ENCODE results near the gene DNM3.

DNM3 gene

GRCh38 chr1:172443666-172444453, 602.6 kb downstream of the DNM3 start, which contains the start of gene PIGC:
PIGC (minus strand) TSS chr1:172444069; CDS start chr1:172442622, 1,447 bp downstream.
- Mint-ChIP-seq H3K9me3 (no peaks in the 10 kb centered on the region), H3K36me3 (ENCODE audit: low read depth) (peaks cover 31% of the 10 kb centered on the region), H3K27ac (peak within 1 kb of the TSS; percentile 82 to 85 (median 83)), H3K4me1 (peaks cover 31% of the 10 kb centered on the region), H3K27me3 (ENCODE audit: low read depth) (no peaks in the 10 kb centered on the region), H3K4me3 (peak within 1 kb of the TSS; percentile 90 to 97 (median 94))
- TF ChIP-seq CTCF (IDR thresholded peaks at IDR 0.05; ENCODE audit: unreplicated experiment in 3 of 3), result peak; percentile 80 to 86 (median 84)

GRCh38 chr1:172446547-172446946, 605.2 kb downstream of the DNM3 start:
- peaks cover 44% of the 10 kb centered on the region for H3K4me1 Mint-ChIP-seq
- no peak overlapping the region for H3K4me3 Mint-ChIP-seq
- H3K9me3 Mint-ChIP-seq, result no peaks in the 10 kb centered on the region
- H3K27ac Mint-ChIP-seq, result no peak overlapping the region
- no peaks in the 10 kb centered on the region for H3K27me3 Mint-ChIP-seq (ENCODE audit: low read depth)
- H3K36me3 Mint-ChIP-seq (ENCODE audit: low read depth), result peaks cover 11% of the 10 kb centered on the region
- TF ChIP-seq CTCF (IDR thresholded peaks at IDR 0.05; ENCODE audit: unreplicated experiment in 3 of 3), result no peak

- H3K27me3 Mint-ChIP-seq (ENCODE audit: low read depth), result no peaks in the 10 kb centered on the region
- peaks cover 39% of the 10 kb centered on the region for H3K4me1 Mint-ChIP-seq
- no peak overlapping the region for H3K27ac Mint-ChIP-seq
- no peaks in the 10 kb centered on the region for H3K9me3 Mint-ChIP-seq
- no peak overlapping the region for H3K4me3 Mint-ChIP-seq
- no peak for TF ChIP-seq CTCF (IDR thresholded peaks at IDR 0.05; ENCODE audit: unreplicated experiment in 3 of 3)
- H3K36me3 Mint-ChIP-seq (ENCODE audit: low read depth), result no peaks in the 10 kb centered on the region
Observed at GRCh38 chr1:172447641-172448040, 606.3 kb downstream of the DNM3 start.

- no peaks in the 10 kb centered on the region for H3K9me3 Mint-ChIP-seq
- no peaks in the 10 kb centered on the region for H3K36me3 Mint-ChIP-seq (ENCODE audit: low read depth)
- peak overlapping the region in 1 of 3 experiments; percentile 0 for H3K4me3 Mint-ChIP-seq
- no peaks in the 10 kb centered on the region for H3K27me3 Mint-ChIP-seq (ENCODE audit: low read depth)
- H3K27ac Mint-ChIP-seq, result peak overlapping the region; percentile 50 to 86 (median 81)
- TF ChIP-seq CTCF (IDR thresholded peaks at IDR 0.05; ENCODE audit: unreplicated experiment in 3 of 3), result no peak
- H3K4me1 Mint-ChIP-seq, result peaks cover 46% of the 10 kb centered on the region
Observed at GRCh38 chr1:172448995-172449584, 607.8 kb downstream of the DNM3 start.

GRCh38 chr1:172449585-172450523, 608.6 kb downstream of the DNM3 start:
- peak; percentile 83 to 90 (median 87) for TF ChIP-seq CTCF (IDR thresholded peaks at IDR 0.05; ENCODE audit: unreplicated experiment in 3 of 3)
- Mint-ChIP-seq H3K4me1 (peaks cover 47% of the 10 kb centered on the region), H3K27ac (peak overlapping the region; percentile 50 to 86 (median 81)), H3K36me3 (ENCODE audit: low read depth) (no peaks in the 10 kb centered on the region), H3K27me3 (ENCODE audit: low read depth) (no peaks in the 10 kb centered on the region), H3K9me3 (no peaks in the 10 kb centered on the region), H3K4me3 (peak overlapping the region in 1 of 3 experiments; percentile 12)
